ENCODE results near the gene FAM83C. TPM values are rescaled to one million over a fixed set of nuclear protein-coding genes. Genes with fewer than 3 reads are reported as not detected.

Gene FAM83C
- total and polyA plus RNA-seq, 9 of the 15 experiments (the other 6 are each of a cell fraction or from before 2014, with no cell fraction given) = not detected

GRCh38 chr20:35325401-35325800 is 33.2 kb upstream of the FAM83C start:
- intact Hi-C loops (cut with micrococcal nuclease) (no loop called here), in situ Hi-C loops (cut with MboI) (no loop called here)
- Histone ChIP-seq H3K79me2 (ENCODE audit: control insufficient read depth, insufficient read depth, low read length) (no peaks in the 10 kb centered on the region), H3K4me3 (no peak overlapping the region), H3K9me3 (replicated peaks; ENCODE audit: control insufficient read depth, insufficient read depth, low read depth, low read length) (no peaks in the 10 kb centered on the region), H3K9me1 (ENCODE audit: control insufficient read depth, insufficient read depth, low read length) (no peaks in the 10 kb centered on the region), H3K36me3 (ENCODE audit: control insufficient read depth, insufficient read depth, low read length) (peaks cover 13% of the 10 kb centered on the region), H3K4me1 (replicated peaks in 1 of 2; ENCODE audit: control insufficient read depth in 2 of 2, insufficient read depth in 2 of 2, low read length in 2 of 2) (peaks cover 14 to 41% of the 10 kb centered on the region in 2 experiments), H4K20me1 (replicated peaks; ENCODE audit: control insufficient read depth, insufficient read depth, low read length) (no peaks in the 10 kb centered on the region), H3K9ac (ENCODE audit: insufficient read depth in 1 of 2, low read depth in 2 of 2, low read length in 2 of 2) (no peak overlapping the region), H2AFZ (ENCODE audit: low read depth, low read length) (no peak overlapping the region), H3K4me2 (ENCODE audit: insufficient read depth, low read length) (no peak overlapping the region), H3K27ac (ENCODE audit: extremely low read depth, low read depth, low read length) (no peak overlapping the region), H3K27me3 (ENCODE audit: control insufficient read depth in 2 of 2, insufficient read depth in 2 of 2, low read length in 2 of 2) (no peaks in the 10 kb centered on the region)
- POLR2A ChIA-PET = interaction anchor here (0.7 kb wide), 1 partner anchor 26 kb away, joined by 3 read pairs; no protein-coding TSS in a partner anchor
- CTCF ChIA-PET (ENCODE audit: low intra/inter-chr PET ratio) = no interaction called here
- FAIRE-seq = no peak
- no TSS peak for BruUV-seq (replicated peaks)
- ATAC-seq = no peak
- 46% methylated on average over 6 of the region's 6 CpGs for WGBS (ENCODE audit: insufficient coverage, low coverage, missing lambda C conversion rate)
- DNase-seq (ENCODE audit: extremely low read depth in 1 of 4, low spot score in 3 of 4) = no peak
- TF ChIP-seq ARID3B (CRISPR knock-in tag; IDR thresholded peaks at IDR 0.05; ENCODE audit: borderline replicate concordance) (no peak), CBFA2T3 (IDR thresholded peaks at IDR 0.05) (peak; percentile 38; the same call in 1 of the 2 replicates), TCF7L2 (IDR thresholded peaks at IDR 0.05; ENCODE audit: low read depth, low read length) (no peak), YBX1 (IDR thresholded peaks at IDR 0.05) (no peak), BCOR (IDR thresholded peaks at IDR 0.05) (no peak), CBFA2T2 (conservative IDR thresholded peaks at IDR 0.05) (0 out of 2 replicates have a peak, but pooled peaks have one; percentile 5)
